ENCODE measurements around the gene PPL.

The PPL gene

GRCh38 chr16:4880006-4880580 is 56.9 kb downstream of the PPL start:
- ATAC-seq (no peak), DNase-seq (ENCODE audit: low spot score in 2 of 2) (no peak)
- H3K36me3 Mint-ChIP-seq: peaks cover 89% of the 10 kb centered on the region
- H3K27ac Mint-ChIP-seq: no peak overlapping the region
- peaks cover 6% of the 10 kb centered on the region for H3K4me1 Mint-ChIP-seq
- H3K4me3 Mint-ChIP-seq: no peak overlapping the region
- no peaks in the 10 kb centered on the region for H3K9me3 Mint-ChIP-seq

GRCh38 chr16:4879049-4879448 is 57.9 kb downstream of the PPL start:
- H3K4me1 Mint-ChIP-seq: no peaks in the 10 kb centered on the region
- peaks cover 89% of the 10 kb centered on the region for H3K36me3 Mint-ChIP-seq
- no peaks in the 10 kb centered on the region for H3K9me3 Mint-ChIP-seq
- no peak for DNase-seq (ENCODE audit: low spot score in 2 of 2)
- H3K27ac Mint-ChIP-seq: no peak overlapping the region
- H3K4me3 Mint-ChIP-seq: no peak overlapping the region
- no peak for ATAC-seq

GRCh38 chr16:4877380-4877685 is 59.6 kb downstream of the PPL start:
- DNase-seq (ENCODE audit: low spot score in 2 of 2) (no peak), ATAC-seq (no peak)
- no peak overlapping the region for H3K4me3 Mint-ChIP-seq
- H3K36me3 Mint-ChIP-seq: peaks cover 89% of the 10 kb centered on the region
- H3K27ac Mint-ChIP-seq: peak overlapping the region; percentile 54
- no peaks in the 10 kb centered on the region for H3K9me3 Mint-ChIP-seq
- no peaks in the 10 kb centered on the region for H3K4me1 Mint-ChIP-seq

GRCh38 chr16:4876646-4877379 is 60.1 kb downstream of the PPL start:
- no peak overlapping the region for H3K4me3 Mint-ChIP-seq

GRCh38 chr16:4874666-4875065 is 62.3 kb downstream of the PPL start:
- peaks cover 95% of the 10 kb centered on the region for H3K36me3 Mint-ChIP-seq
- no peaks in the 10 kb centered on the region for H3K9me3 Mint-ChIP-seq

More at GRCh38 chr16:4876646-4877379, 60.1 kb downstream of the PPL start:
- Mint-ChIP-seq H3K36me3 (peaks cover 89% of the 10 kb centered on the region), H3K27ac (peak overlapping the region; percentile 54), H3K4me1 (no peaks in the 10 kb centered on the region), H3K9me3 (no peaks in the 10 kb centered on the region)
- ATAC-seq: no peak
- no peak for DNase-seq (ENCODE audit: low spot score in 2 of 2)

GRCh38 chr16:4873091-4873490 is 63.9 kb downstream of the PPL start:
- H3K4me1 Mint-ChIP-seq: peaks cover 16% of the 10 kb centered on the region
- no peak overlapping the region for H3K4me3 Mint-ChIP-seq
- ATAC-seq: no peak
- H3K36me3 Mint-ChIP-seq: peaks cover 95% of the 10 kb centered on the region
- no peak overlapping the region for H3K27ac Mint-ChIP-seq
- no peak for DNase-seq (ENCODE audit: low spot score in 2 of 2)
- H3K9me3 Mint-ChIP-seq: no peaks in the 10 kb centered on the region

More at GRCh38 chr16:4874666-4875065, 62.3 kb downstream of the PPL start:
- Mint-ChIP-seq H3K4me1 (peaks cover 4% of the 10 kb centered on the region), H3K27ac (peak overlapping the region; percentile 16), H3K4me3 (no peak overlapping the region)
- no peak for ATAC-seq
- DNase-seq (ENCODE audit: low spot score in 2 of 2): no peak

- Mint-ChIP-seq H3K27ac (no peak overlapping the region), H3K9me3 (no peaks in the 10 kb centered on the region), H3K4me3 (no peak overlapping the region), H3K4me1 (peaks cover 29% of the 10 kb centered on the region), H3K36me3 (peaks cover 92% of the 10 kb centered on the region)
- ATAC-seq (no peak), DNase-seq (ENCODE audit: low spot score in 2 of 2) (no peak)
Measured at GRCh38 chr16:4871071-4871470, 65.9 kb downstream of the PPL start.

GRCh38 chr16:4870138-4870671 is 66.7 kb downstream of the PPL start:
- Mint-ChIP-seq H3K4me3 (no peak overlapping the region), H3K27ac (no peak overlapping the region), H3K36me3 (peaks cover 86% of the 10 kb centered on the region)

GRCh38 chr16:4869147-4869805 is 67.7 kb downstream of the PPL start:
- Mint-ChIP-seq H3K4me3 (no peak overlapping the region), H3K36me3 (peaks cover 83% of the 10 kb centered on the region), H3K4me1 (peaks cover 29% of the 10 kb centered on the region), H3K27ac (peak overlapping the region; percentile 55), H3K9me3 (no peaks in the 10 kb centered on the region)
- no peak for DNase-seq (ENCODE audit: low spot score in 2 of 2)
- ATAC-seq: no peak

More at GRCh38 chr16:4870138-4870671, 66.7 kb downstream of the PPL start:
- Mint-ChIP-seq H3K9me3 (no peaks in the 10 kb centered on the region), H3K4me1 (peaks cover 29% of the 10 kb centered on the region)
- DNase-seq (ENCODE audit: low spot score in 2 of 2): no peak
- peak; percentile 34 for ATAC-seq

GRCh38 chr16:4868535-4868934 is 68.4 kb downstream of the PPL start:
- no peaks in the 10 kb centered on the region for H3K9me3 Mint-ChIP-seq
- H3K4me3 Mint-ChIP-seq: no peak overlapping the region
- peaks cover 29% of the 10 kb centered on the region for H3K4me1 Mint-ChIP-seq
- DNase-seq (ENCODE audit: low spot score in 2 of 2) (no peak), ATAC-seq (no peak)
- peaks cover 83% of the 10 kb centered on the region for H3K36me3 Mint-ChIP-seq
- H3K27ac Mint-ChIP-seq: peak overlapping the region; percentile 55

GRCh38 chr16:4868026-4868425 is 68.9 kb downstream of the PPL start:
- DNase-seq (ENCODE audit: low spot score in 2 of 2): no peak
- H3K27ac Mint-ChIP-seq: peak overlapping the region; percentile 55
- no peaks in the 10 kb centered on the region for H3K9me3 Mint-ChIP-seq
- peaks cover 29% of the 10 kb centered on the region for H3K4me1 Mint-ChIP-seq
- H3K36me3 Mint-ChIP-seq: peaks cover 83% of the 10 kb centered on the region
- ATAC-seq: no peak
- H3K4me3 Mint-ChIP-seq: no peak overlapping the region

- no peak for DNase-seq (ENCODE audit: low spot score in 2 of 2)
- no peak for ATAC-seq
- peaks cover 80% of the 10 kb centered on the region for H3K36me3 Mint-ChIP-seq
- H3K4me3 Mint-ChIP-seq: no peak overlapping the region
- no peaks in the 10 kb centered on the region for H3K9me3 Mint-ChIP-seq
- H3K27ac Mint-ChIP-seq: peak overlapping the region; percentile 36
- peaks cover 29% of the 10 kb centered on the region for H3K4me1 Mint-ChIP-seq
Measured at GRCh38 chr16:4866586-4866985, 70.4 kb downstream of the PPL start.

GRCh38 chr16:4865231-4865860 is 71.6 kb downstream of the PPL start:
- no peak overlapping the region for H3K4me3 Mint-ChIP-seq
- peak overlapping the region; percentile 40 for H3K27ac Mint-ChIP-seq
- no peaks in the 10 kb centered on the region for H3K9me3 Mint-ChIP-seq
- peaks cover 30% of the 10 kb centered on the region for H3K4me1 Mint-ChIP-seq
- no peak for ATAC-seq
- H3K36me3 Mint-ChIP-seq: peaks cover 80% of the 10 kb centered on the region
- no peak for DNase-seq (ENCODE audit: low spot score in 2 of 2)

- peaks cover 80% of the 10 kb centered on the region for H3K36me3 Mint-ChIP-seq
- no peaks in the 10 kb centered on the region for H3K9me3 Mint-ChIP-seq
- H3K4me1 Mint-ChIP-seq: peaks cover 32% of the 10 kb centered on the region
- no peak for DNase-seq (ENCODE audit: low spot score in 2 of 2)
- H3K4me3 Mint-ChIP-seq: no peak overlapping the region
- ATAC-seq: no peak
- peak overlapping the region; percentile 34 for H3K27ac Mint-ChIP-seq
Measured at GRCh38 chr16:4864728-4865127, 72.2 kb downstream of the PPL start.

- no peak overlapping the region for H3K4me3 Mint-ChIP-seq
- peaks cover 82% of the 10 kb centered on the region for H3K36me3 Mint-ChIP-seq
- no peak overlapping the region for H3K27ac Mint-ChIP-seq
- ATAC-seq (no peak), DNase-seq (ENCODE audit: low spot score in 2 of 2) (no peak)
- no peaks in the 10 kb centered on the region for H3K9me3 Mint-ChIP-seq
- peaks cover 18% of the 10 kb centered on the region for H3K4me1 Mint-ChIP-seq
Measured at GRCh38 chr16:4862639-4863038, 74.3 kb downstream of the PPL start.
